ENCODE results near the gene TNNC1. TPM values are rescaled to one million over a fixed set of nuclear protein-coding genes. Genes with fewer than 3 reads are reported as not detected.

Gene TNNC1
- total and polyA plus RNA-seq, 2 of the 13 experiments (the other 11 are each of a cell fraction or from before 2014, with no cell fraction given) = 11.8 to 36.4 TPM

DNA sequence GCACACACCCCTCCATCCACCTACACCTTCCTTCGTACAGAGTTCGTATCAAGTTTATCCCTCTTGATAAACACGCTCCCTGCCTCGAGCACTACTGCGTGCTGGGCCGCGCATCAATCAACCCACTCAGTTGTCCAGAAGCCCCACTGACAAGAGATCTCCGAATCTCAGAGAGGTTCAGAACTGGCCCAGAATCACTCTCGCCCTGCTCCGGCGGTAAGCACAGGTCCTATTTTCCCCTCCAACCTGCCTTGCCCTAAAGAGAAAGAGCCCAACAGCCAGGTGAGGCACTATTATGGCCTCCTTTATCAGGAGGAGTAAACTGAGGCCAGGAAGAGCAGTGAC, 1.1 kb upstream of the TNNC1 start:
- peak overlapping the region; percentile 60 for H3K27ac ChIP-seq (ENCODE audit: extremely low read length, insufficient read depth, low read length)
- peaks cover 70% of the 10 kb centered on the region for H3K4me1 ChIP-seq (ENCODE audit: insufficient read depth, low read length)
- BruUV-seq (replicated peaks) = TSS peak; percentile 52
- TF ChIP-seq ZNF776 (CRISPR knock-in tag; IDR thresholded peaks at IDR 0.05) (0 out of 2 replicates have a peak, but pooled peaks have one; percentile 1), ATF7-NPFF (CRISPR knock-in tag; IDR thresholded peaks at IDR 0.05; ENCODE audit: low read depth) (peak; percentile 14; the same call in 1 of the 2 replicates), CHCHD3 (CRISPR knock-in tag; IDR thresholded peaks at IDR 0.05) (0 out of 2 replicates have a peak, but pooled peaks have one; percentile 16), SPEN (CRISPR knock-in tag; IDR thresholded peaks at IDR 0.05; ENCODE audit: low read depth) (0 out of 2 replicates have a peak, but pooled peaks have one; percentile 9), KDM2A (CRISPR knock-in tag; IDR thresholded peaks at IDR 0.05; ENCODE audit: borderline replicate concordance, low read depth) (0 out of 2 replicates have a peak, but pooled peaks have one; percentile 2), PBX2 (CRISPR knock-in tag; IDR thresholded peaks at IDR 0.05) (no peak), SRSF1 (optimal IDR thresholded peaks at IDR 0.05; ENCODE audit: low read depth, low read length) (peak; percentile 64), ZNF333 (CRISPR knock-in tag; IDR thresholded peaks at IDR 0.05; ENCODE audit: borderline replicate concordance) (peak; percentile 20; the same call in 1 of the 2 replicates), MTA3 (CRISPR knock-in tag; IDR thresholded peaks at IDR 0.05) (no peak), MBNL3 (CRISPR knock-in tag; conservative IDR thresholded peaks at IDR 0.05) (no peak), TEAD3 (CRISPR knock-in tag; optimal IDR thresholded peaks at IDR 0.05; ENCODE audit: borderline replicate concordance) (peak; percentile 2), CHD4 (IDR thresholded peaks at IDR 0.05; ENCODE audit: borderline replicate concordance, low read length) (0 out of 2 replicates have a peak, but pooled peaks have one; percentile 40)
- TF ChIP-seq, protein P1, sequence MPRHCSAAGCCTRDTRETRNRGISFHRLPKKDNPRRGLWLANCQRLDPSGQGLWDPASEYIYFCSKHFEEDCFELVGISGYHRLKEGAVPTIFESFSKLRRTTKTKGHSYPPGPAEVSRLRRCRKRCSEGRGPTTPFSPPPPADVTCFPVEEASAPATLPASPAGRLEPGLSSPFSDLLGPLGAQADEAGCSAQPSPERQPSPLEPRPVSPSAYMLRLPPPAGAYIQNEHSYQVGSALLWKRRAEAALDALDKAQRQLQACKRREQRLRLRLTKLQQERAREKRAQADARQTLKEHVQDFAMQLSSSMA (CRISPR knock-in tag; IDR thresholded peaks at IDR 0.05) = 0 out of 2 replicates have a peak, but pooled peaks have one; percentile 9
- TF ChIP-seq, protein P2, sequence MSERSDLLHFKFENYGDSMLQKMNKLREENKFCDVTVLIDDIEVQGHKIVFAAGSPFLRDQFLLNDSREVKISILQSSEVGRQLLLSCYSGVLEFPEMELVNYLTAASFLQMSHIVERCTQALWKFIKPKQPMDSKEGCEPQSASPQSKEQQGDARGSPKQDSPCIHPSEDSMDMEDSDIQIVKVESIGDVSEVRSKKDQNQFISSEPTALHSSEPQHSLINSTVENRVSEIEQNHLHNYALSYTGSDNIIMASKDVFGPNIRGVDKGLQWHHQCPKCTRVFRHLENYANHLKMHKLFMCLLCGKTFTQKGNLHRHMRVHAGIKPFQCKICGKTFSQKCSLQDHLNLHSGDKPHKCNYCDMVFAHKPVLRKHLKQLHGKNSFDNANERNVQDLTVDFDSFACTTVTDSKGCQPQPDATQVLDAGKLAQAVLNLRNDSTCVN (CRISPR knock-in tag; IDR thresholded peaks at IDR 0.05; ENCODE audit: borderline replicate concordance) = 0 out of 2 replicates have a peak, but pooled peaks have one; percentile 11
- 31% methylated on average over 5 of the region's 11 CpGs for WGBS (ENCODE audit: low lambda C conversion rate)
- peak overlapping the region; percentile 64 for H3K9ac ChIP-seq (ENCODE audit: insufficient read depth, low read depth, low read length)
- ChIA-PET POLR2A (interaction anchor here (2.5 kb wide), 1 partner anchor 10 kb away, joined by 11 read pairs; the partner anchor contains the start of gene SEMA3G), CTCF (ENCODE audit: low intra/inter-chr PET ratio, low total read pairs) (no interaction called here)
- H3K9me3 ChIP-seq (ENCODE audit: low read length) = no peaks in the 10 kb centered on the region
- peaks cover 20% of the 10 kb centered on the region for H3K79me2 ChIP-seq (ENCODE audit: insufficient read depth, low read length)
- H3K27me3 ChIP-seq (ENCODE audit: control insufficient read depth in 1 of 2, insufficient read depth in 2 of 2, low read length in 2 of 2) = no peaks in the 10 kb centered on the region; a peak in 1 of 5 replicates
- DNase-seq (ENCODE audit: low spot score) = no peak
- intact Hi-C loops (cut with micrococcal nuclease; ENCODE audit: unreplicated experiment) (no loop called here), in situ Hi-C loops (cut with HindIII; ENCODE audit: extremely low pct_ligation_motif_present, low pct_unique_long_range_greater_than_20kb) (loop anchor here (10.0 kb wide), 1 partner anchor 230 kb away; the partner anchor contains the start of genes GNL3 and PBRM1)
- no peaks in the 10 kb centered on the region for H4K20me1 ChIP-seq (ENCODE audit: insufficient read depth, low read length)
- peak overlapping the region; percentile 58 to 96 (median 92) for H3K4me3 ChIP-seq (replicated peaks in 1 of 3; ENCODE audit: insufficient read depth in 1 of 3, low read depth in 2 of 3, low read length in 3 of 3)
- no peak for FAIRE-seq
- peak overlapping the region; percentile 22 for H2AFZ ChIP-seq (ENCODE audit: low read length)
- H3K4me2 ChIP-seq (ENCODE audit: low read depth, low read length) = peak overlapping the region; percentile 93
- peaks cover 6 to 21% of the 10 kb centered on the region in 2 experiments; a peak in 4 of 5 replicates for H3K36me3 ChIP-seq (replicated peaks in 1 of 2; ENCODE audit: control insufficient read depth in 1 of 2, insufficient read depth in 2 of 2, low read length in 2 of 2)
- ATAC-seq = no peak; the same call in 2 of the 3 replicates

Measured in HepG2 (cell line).